Chondrocyte (in vitro differentiated cells): ENCODE data around the gene ZNF436. TPM values are rescaled to one million over a fixed set of nuclear protein-coding genes. Genes with fewer than 3 reads are reported as not detected.

Source experiments
- DNase-seq: peaks from one replicate; pipeline ENCODE4 v3.0.0; 2021; ENCODE audit warnings: mixed read lengths, low spot score
- H3K27ac Mint-ChIP-seq: one replicate; pipeline ENCODE4 v1.8.0; 2021; ENCODE audit warnings: mild to moderate bottlenecking, moderate library complexity, mixed read lengths; ENCODE audit not compliant: unreplicated experiment
- H3K27me3 Mint-ChIP-seq: 2 replicates; pipeline ENCODE4 v1.8.0; 2021; ENCODE audit warnings: low read depth, mixed read lengths
- H3K36me3 Mint-ChIP-seq: 2 replicates; pipeline ENCODE4 v1.8.0; 2021; ENCODE audit warnings: low read depth, mixed read lengths
- H3K4me1 Mint-ChIP-seq: 2 replicates; pipeline ENCODE4 v1.8.0; 2021; ENCODE audit warnings: low read depth, mild to moderate bottlenecking, mixed read lengths
- H3K4me3 Mint-ChIP-seq: one replicate; pipeline ENCODE4 v1.8.0; 2021; ENCODE audit warnings: mild to moderate bottlenecking, moderate library complexity, mixed read lengths; ENCODE audit not compliant: unreplicated experiment
- H3K9me3 Mint-ChIP-seq: 2 replicates; pipeline ENCODE4 v1.8.0; 2021; ENCODE audit warnings: low read depth, mixed read lengths
- CTCF ChIP-seq: fragments of 200-600 bp; sonication (generic); IDR thresholded peaks from 2 replicates; pipeline ENCODE4 v1.5.0; 2021; ENCODE audit warnings: antibody characterized with exemption, mild to moderate bottlenecking, moderate library complexity
- total RNA-seq: library from RNA; stranded (reverse); gene quantifications from 3 replicates; pipeline ENCODE4 v1.2.1, GENCODE V29; 2021

The ZNF436 gene
- total RNA-seq, 1 donor from 2014 or later: 17.0 TPM

- Mint-ChIP-seq H3K9me3 (peaks cover 6% of the 10 kb centered on the region), H3K36me3 (peaks cover 8% of the 10 kb centered on the region), H3K27me3 (no peaks in the 10 kb centered on the region), H3K4me1 (peaks cover 4% of the 10 kb centered on the region), H3K27ac (no peak overlapping the region), H3K4me3 (no peak overlapping the region)
- DNase-seq: no peak
- TF ChIP-seq CTCF: no peak
Measured at GRCh38 chr1:23352096-23352695, 17.4 kb downstream of the ZNF436 start.

GRCh38 chr1:23345920-23346319 is 23.7 kb downstream of the ZNF436 start:
- H3K27me3 Mint-ChIP-seq: no peaks in the 10 kb centered on the region
- H3K36me3 Mint-ChIP-seq: no peaks in the 10 kb centered on the region
- H3K9me3 Mint-ChIP-seq: no peaks in the 10 kb centered on the region
- DNase-seq: no peak
- H3K27ac Mint-ChIP-seq: no peak overlapping the region
- no peak overlapping the region for H3K4me3 Mint-ChIP-seq
- H3K4me1 Mint-ChIP-seq: peaks cover 26% of the 10 kb centered on the region
- no peak for TF ChIP-seq CTCF

GRCh38 chr1:23344987-23345472 is 24.6 kb downstream of the ZNF436 start:
- DNase-seq: no peak
- Mint-ChIP-seq H3K36me3 (no peaks in the 10 kb centered on the region), H3K27ac (peak overlapping the region; percentile 95), H3K9me3 (no peaks in the 10 kb centered on the region), H3K27me3 (no peaks in the 10 kb centered on the region), H3K4me3 (peak overlapping the region; percentile 80), H3K4me1 (peaks cover 35% of the 10 kb centered on the region)
- TF ChIP-seq CTCF: no peak

- peak; percentile 33 for TF ChIP-seq CTCF
- DNase-seq: peak; percentile 100
- H3K9me3 Mint-ChIP-seq: no peaks in the 10 kb centered on the region
- H3K4me3 Mint-ChIP-seq: peak within 1 kb of the TSS; percentile 80
- H3K36me3 Mint-ChIP-seq: no peaks in the 10 kb centered on the region
- H3K27me3 Mint-ChIP-seq: no peaks in the 10 kb centered on the region
- H3K4me1 Mint-ChIP-seq: peaks cover 42% of the 10 kb centered on the region
- H3K27ac Mint-ChIP-seq: peak within 1 kb of the TSS; percentile 95
Measured at GRCh38 chr1:23344111-23344986, 25.3 kb downstream of the ZNF436 start, which contains the start of gene HNRNPR. TSS of gene HNRNPR (minus strand) at chr1:23344284. CDS start at chr1:23341008, 3,276 bp downstream.

GRCh38 chr1:23343221-23344110 is 26.2 kb downstream of the ZNF436 start:
- no peaks in the 10 kb centered on the region for H3K9me3 Mint-ChIP-seq
- peak overlapping the region; percentile 80 for H3K4me3 Mint-ChIP-seq
- H3K4me1 Mint-ChIP-seq: peaks cover 50% of the 10 kb centered on the region
- TF ChIP-seq CTCF: peak; percentile 12
- no peaks in the 10 kb centered on the region for H3K36me3 Mint-ChIP-seq
- H3K27me3 Mint-ChIP-seq: no peaks in the 10 kb centered on the region
- no peak for DNase-seq
- H3K27ac Mint-ChIP-seq: peak overlapping the region; percentile 95
